ENCODE measurements around the gene PPP1R9A. TPM values are rescaled to one million over a fixed set of nuclear protein-coding genes. Genes with fewer than 3 reads are reported as not detected.

The PPP1R9A gene
- total RNA-seq, 4 donors from 2014 or later, result 22.4 to 27.5 (median 23.3) TPM

DNA sequence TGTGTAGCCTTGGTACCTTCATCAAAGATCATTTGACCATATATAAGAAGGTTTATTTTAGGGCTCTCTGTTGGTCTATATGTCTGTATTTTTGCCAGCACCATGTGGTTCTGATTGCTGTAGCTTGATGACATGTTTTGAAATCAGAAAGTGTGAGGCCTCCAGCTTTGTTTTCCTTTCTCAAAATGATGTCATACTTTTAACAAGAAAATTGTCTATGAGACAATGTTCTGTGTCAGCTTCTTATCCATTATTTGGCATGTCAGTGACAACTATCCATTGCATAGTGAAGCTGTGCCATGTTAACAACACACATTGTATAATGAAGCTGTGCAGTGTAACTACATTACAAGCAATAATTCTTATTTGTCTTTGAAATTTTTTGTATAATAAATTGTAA is 9.1 kb upstream of the PPP1R9A start:
- intact Hi-C loops (cut with DNase I), result no loop called here
- no peaks in the 10 kb centered on the region for H3K4me1 ChIP-seq
- no peaks in the 10 kb centered on the region for H3K36me3 ChIP-seq
- no peak for DNase-seq (ENCODE audit: extremely low spot score)
- H3K4me3 ChIP-seq, result no peak overlapping the region
- H3K9me3 ChIP-seq, result no peaks in the 10 kb centered on the region
- H3K27ac ChIP-seq (replicated peaks in 1 of 4), result no peak overlapping the region
- no peaks in the 10 kb centered on the region for H3K27me3 ChIP-seq
- TF ChIP-seq, protein P1, sequence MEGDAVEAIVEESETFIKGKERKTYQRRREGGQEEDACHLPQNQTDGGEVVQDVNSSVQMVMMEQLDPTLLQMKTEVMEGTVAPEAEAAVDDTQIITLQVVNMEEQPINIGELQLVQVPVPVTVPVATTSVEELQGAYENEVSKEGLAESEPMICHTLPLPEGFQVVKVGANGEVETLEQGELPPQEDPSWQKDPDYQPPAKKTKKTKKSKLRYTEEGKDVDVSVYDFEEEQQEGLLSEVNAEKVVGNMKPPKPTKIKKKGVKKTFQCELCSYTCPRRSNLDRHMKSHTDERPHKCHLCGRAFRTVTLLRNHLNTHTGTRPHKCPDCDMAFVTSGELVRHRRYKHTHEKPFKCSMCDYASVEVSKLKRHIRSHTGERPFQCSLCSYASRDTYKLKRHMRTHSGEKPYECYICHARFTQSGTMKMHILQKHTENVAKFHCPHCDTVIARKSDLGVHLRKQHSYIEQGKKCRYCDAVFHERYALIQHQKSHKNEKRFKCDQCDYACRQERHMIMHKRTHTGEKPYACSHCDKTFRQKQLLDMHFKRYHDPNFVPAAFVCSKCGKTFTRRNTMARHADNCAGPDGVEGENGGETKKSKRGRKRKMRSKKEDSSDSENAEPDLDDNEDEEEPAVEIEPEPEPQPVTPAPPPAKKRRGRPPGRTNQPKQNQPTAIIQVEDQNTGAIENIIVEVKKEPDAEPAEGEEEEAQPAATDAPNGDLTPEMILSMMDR (IDR thresholded peaks at IDR 0.05), result no peak
- no peak for TF ChIP-seq POLR2A (IDR thresholded peaks at IDR 0.05; ENCODE audit: low read depth)
- no peak for TF ChIP-seq POLR2AphosphoS5 (IDR thresholded peaks at IDR 0.05)
- TF ChIP-seq EP300 (IDR thresholded peaks at IDR 0.05), result no peak

GRCh38 chr7:94901981-94902380 is 5.4 kb upstream of the PPP1R9A start:
- intact Hi-C loops (cut with DNase I), result loop anchor here (10.0 kb wide), 2 partner anchors 193 to 293 kb away; no protein-coding TSS in a partner anchor
- Histone ChIP-seq H3K4me3 (no peak overlapping the region), H3K27ac (replicated peaks in 1 of 4) (no peak overlapping the region), H3K36me3 (no peaks in the 10 kb centered on the region), H3K27me3 (no peaks in the 10 kb centered on the region), H3K9me3 (no peaks in the 10 kb centered on the region), H3K4me1 (peaks cover under 1 to 4% (median 1%) of the 10 kb centered on the region in 4 donors)
- 91% methylated on average over 3 of the region's 3 CpGs for WGBS
- no peak for DNase-seq (ENCODE audit: extremely low spot score)
- TF ChIP-seq, protein P1 (IDR thresholded peaks at IDR 0.05), result no peak
- TF ChIP-seq POLR2AphosphoS5 (IDR thresholded peaks at IDR 0.05) (no peak), EP300 (IDR thresholded peaks at IDR 0.05) (no peak), POLR2A (IDR thresholded peaks at IDR 0.05; ENCODE audit: low read depth) (no peak)

DNA sequence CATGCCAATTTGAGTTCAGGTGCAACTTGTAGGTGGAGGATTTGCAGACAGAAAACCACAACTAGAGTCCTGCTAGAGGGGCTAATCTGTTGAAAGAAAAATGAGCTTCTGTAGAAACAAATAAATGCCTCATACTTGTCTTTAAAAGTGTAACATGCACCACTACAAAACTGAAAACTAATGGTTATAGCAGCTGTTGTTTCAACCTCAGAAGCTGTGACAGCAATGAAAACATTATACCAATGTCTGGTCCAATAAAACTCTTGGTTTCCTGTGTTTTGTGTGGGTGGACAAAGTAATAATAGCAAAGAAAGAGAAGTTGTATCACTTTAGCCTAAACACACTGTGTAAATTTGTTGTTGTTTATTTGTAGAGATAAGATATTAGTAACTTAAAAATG is 3.4 kb upstream of the PPP1R9A start:
- Histone ChIP-seq H3K9me3 (no peaks in the 10 kb centered on the region), H3K4me1 (peaks cover 9 to 17% (median 12%) of the 10 kb centered on the region in 4 donors), H3K27ac (replicated peaks in 1 of 4) (no peak overlapping the region), H3K36me3 (no peaks in the 10 kb centered on the region), H3K4me3 (no peak overlapping the region), H3K27me3 (no peaks in the 10 kb centered on the region)
- intact Hi-C loops (cut with DNase I), result loop anchor here (10.0 kb wide), 2 partner anchors 191 to 291 kb away; no protein-coding TSS in a partner anchor
- no peak for DNase-seq (ENCODE audit: extremely low spot score)
- TF ChIP-seq, protein P1 (IDR thresholded peaks at IDR 0.05), result no peak
- TF ChIP-seq POLR2AphosphoS5 (IDR thresholded peaks at IDR 0.05) (no peak), EP300 (IDR thresholded peaks at IDR 0.05) (no peak), POLR2A (IDR thresholded peaks at IDR 0.05; ENCODE audit: low read depth) (no peak)

DNA sequence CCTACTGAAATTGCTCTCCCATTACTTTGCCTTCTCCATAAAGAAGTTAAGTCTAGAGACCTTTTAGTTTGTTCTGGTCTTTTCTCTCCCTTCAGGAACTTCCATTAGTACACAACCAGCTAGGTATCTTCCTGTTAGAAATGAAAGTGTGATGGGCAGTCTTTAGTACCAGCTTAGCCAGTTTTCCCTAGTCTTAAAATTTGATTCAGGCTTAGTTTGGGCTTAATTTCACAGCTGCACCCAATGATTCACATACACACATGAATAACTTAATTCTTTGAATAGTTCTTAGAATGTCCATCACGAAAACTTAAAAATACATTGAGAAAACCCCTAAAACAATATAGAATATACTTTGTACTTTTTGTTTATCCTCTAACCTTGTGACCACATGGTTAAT is 2.4 kb upstream of the PPP1R9A start:
- 91% methylated on average over 1 of the region's 1 CpG for WGBS
- intact Hi-C loops (cut with DNase I), result loop anchor here (10.0 kb wide), 2 partner anchors 190 to 290 kb away; no protein-coding TSS in a partner anchor
- H3K36me3 ChIP-seq, result no peaks in the 10 kb centered on the region
- no peaks in the 10 kb centered on the region for H3K9me3 ChIP-seq
- no peak overlapping the region for H3K4me3 ChIP-seq
- no peak for DNase-seq (ENCODE audit: extremely low spot score)
- H3K27me3 ChIP-seq, result no peaks in the 10 kb centered on the region
- peaks cover 15 to 21% (median 18%) of the 10 kb centered on the region in 4 donors for H3K4me1 ChIP-seq
- no peak overlapping the region for H3K27ac ChIP-seq (replicated peaks in 1 of 4)
- TF ChIP-seq POLR2A (IDR thresholded peaks at IDR 0.05; ENCODE audit: low read depth) (no peak), EP300 (IDR thresholded peaks at IDR 0.05) (no peak), POLR2AphosphoS5 (IDR thresholded peaks at IDR 0.05) (no peak)
- TF ChIP-seq, protein P1 (IDR thresholded peaks at IDR 0.05), result no peak

Data from esophagus muscularis mucosa (tissue), 4 donors.